Loucy (cell line): Measurements from ENCODE around the gene FAM83C.

ENCODE experiments used
- H2AFZ ChIP-seq: fragments of 200-600 bp; sonication (generic); 2 replicates; pipeline ENCODE4 v1.6.0; 2016; ENCODE audit warnings: antibody characterized with exemption, mild to moderate bottlenecking, low read length, moderate library complexity
- H3F3A ChIP-seq: fragments of 200-600 bp; 2 replicates; pipeline ENCODE4 v1.6.0; 2016; ENCODE audit warnings: antibody characterized with exemption, low read depth, mild to moderate bottlenecking
- H3K27me3 ChIP-seq: fragments of 200-600 bp; sonication (generic); 2 replicates; pipeline ENCODE4 v1.6.1; 2014; ENCODE audit warnings: low read length, mild to moderate bottlenecking; ENCODE audit not compliant: insufficient read depth, poor library complexity, severe bottlenecking
- H3K36me3 ChIP-seq: fragments of 200-600 bp; sonication (generic); 2 replicates; pipeline ENCODE4 v1.6.1; 2016; ENCODE audit warnings: low read length; ENCODE audit not compliant: insufficient read depth
- H3K4me1 ChIP-seq: fragments of 200-600 bp; sonication (generic); 2 replicates; pipeline ENCODE4 v1.5.1; 2014; ENCODE audit warnings: low read length, mild to moderate bottlenecking; ENCODE audit not compliant: insufficient read depth, poor library complexity, severe bottlenecking
- H3K4me2 ChIP-seq: fragments of 200-600 bp; sonication (generic); 2 replicates; pipeline ENCODE4 v1.6.0; 2014; ENCODE audit warnings: antibody characterized with exemption, low read length, low read depth, mild to moderate bottlenecking; ENCODE audit not compliant: poor library complexity, severe bottlenecking
- H3K4me3 ChIP-seq: fragments of 200-600 bp; sonication (generic); 2 replicates; pipeline ENCODE4 v1.5.1; 2014; ENCODE audit warnings: low read length, mild to moderate bottlenecking, mixed read lengths; ENCODE audit not compliant: poor library complexity, severe bottlenecking
- H3K79me2 ChIP-seq: fragments of 200-600 bp; sonication (generic); 2 replicates; pipeline ENCODE4 v1.6.1; 2014; ENCODE audit warnings: low read length; ENCODE audit not compliant: insufficient read depth
- H3K9ac ChIP-seq: fragments of 200-600 bp; sonication (generic); 2 replicates; pipeline ENCODE4 v1.6.0; 2014; ENCODE audit warnings: mild to moderate bottlenecking, low read depth, low read length, moderate library complexity; ENCODE audit not compliant: poor library complexity, severe bottlenecking
- H3K9me2 ChIP-seq: fragments of 200-600 bp; sonication (generic); replicated peaks from 2 replicates; pipeline ENCODE4 v1.6.1; 2016; ENCODE audit warnings: low read depth, low read length, mixed read lengths
- H3K9me3 ChIP-seq: fragments of 200-600 bp; sonication (generic); 2 replicates; pipeline ENCODE4 v1.6.1; 2014; ENCODE audit warnings: mild to moderate bottlenecking, antibody characterized with exemption, low read length, low read depth; ENCODE audit not compliant: insufficient read depth
- H4K20me1 ChIP-seq: fragments of 200-600 bp; sonication (generic); 2 replicates; pipeline ENCODE4 v1.6.0; 2014; ENCODE audit warnings: antibody characterized with exemption, low read length, mild to moderate bottlenecking; ENCODE audit not compliant: insufficient read depth, poor library complexity, severe bottlenecking
- CTCF ChIP-seq: fragments of 200-600 bp; sonication (generic); conservative IDR thresholded peaks from 2 replicates; pipeline ENCODE4 v1.5.1; 2014; ENCODE audit warnings: mild to moderate bottlenecking, antibody characterized with exemption, low read length
- EZH2phosphoT487 ChIP-seq: fragments of 200-600 bp; IDR thresholded peaks from 2 replicates; pipeline ENCODE4 v1.6.1; 2018; ENCODE audit warnings: antibody characterized with exemption, mild to moderate bottlenecking, moderate library complexity, borderline replicate concordance

Gene FAM83C

GRCh38 chr20:35284992-35285805, 7.0 kb downstream of the FAM83C start:
- Histone ChIP-seq H3K4me3 (peak overlapping the region; percentile 87), H3K4me2 (peak overlapping the region; percentile 86), H3K9ac (peak overlapping the region; percentile 89), H3F3A (no peaks in the 10 kb centered on the region), H3K36me3 (peaks cover 14% of the 10 kb centered on the region; the same call in 1 of the 2 replicates), H3K9me3 (no peaks in the 10 kb centered on the region), H3K9me2 (no peaks in the 10 kb centered on the region), H2AFZ (peak overlapping the region; percentile 89), H4K20me1 (peaks cover 28% of the 10 kb centered on the region), H3K79me2 (peaks cover 40% of the 10 kb centered on the region), H3K4me1 (peaks cover 14% of the 10 kb centered on the region), H3K27me3 (no peaks in the 10 kb centered on the region)
- TF ChIP-seq EZH2phosphoT487: no peak
- TF ChIP-seq CTCF: no peak

GRCh38 chr20:35284267-35284991, 7.8 kb downstream of the FAM83C start, which contains the start of gene EIF6:
Gene EIF6, minus strand, starts transcription at chr20:35284772. Its CDS starts 285 bp downstream, at chr20:35284487.
- Histone ChIP-seq H3F3A (no peaks in the 10 kb centered on the region), H2AFZ (peak within 1 kb of the TSS; percentile 89), H4K20me1 (peaks cover 28% of the 10 kb centered on the region), H3K36me3 (peaks cover 22% of the 10 kb centered on the region; the same call in 1 of the 2 replicates), H3K4me3 (peak within 1 kb of the TSS; percentile 87), H3K4me1 (peaks cover 14% of the 10 kb centered on the region), H3K79me2 (peaks cover 45% of the 10 kb centered on the region), H3K9me3 (no peaks in the 10 kb centered on the region), H3K9me2 (no peaks in the 10 kb centered on the region), H3K9ac (peak within 1 kb of the TSS; percentile 89), H3K27me3 (no peaks in the 10 kb centered on the region), H3K4me2 (peak within 1 kb of the TSS; percentile 86)
- TF ChIP-seq EZH2phosphoT487: no peak
- TF ChIP-seq CTCF: no peak

GRCh38 chr20:35283441-35284266, 8.6 kb downstream of the FAM83C start:
- no peak for TF ChIP-seq CTCF
- no peak for TF ChIP-seq EZH2phosphoT487
- Histone ChIP-seq H3F3A (no peaks in the 10 kb centered on the region), H3K4me2 (peak overlapping the region; percentile 86), H3K9ac (peak overlapping the region; percentile 89), H4K20me1 (peaks cover 28% of the 10 kb centered on the region), H3K27me3 (no peaks in the 10 kb centered on the region), H3K4me3 (peak overlapping the region; percentile 87), H2AFZ (peak overlapping the region; percentile 89), H3K9me2 (no peaks in the 10 kb centered on the region), H3K36me3 (peaks cover 30% of the 10 kb centered on the region; the same call in 1 of the 2 replicates), H3K79me2 (peaks cover 45% of the 10 kb centered on the region), H3K9me3 (no peaks in the 10 kb centered on the region), H3K4me1 (peaks cover 14% of the 10 kb centered on the region)
